GM19324 (cell line): ENCODE data around the gene ABHD17B.

ENCODE experiments used
- ATAC-seq: cut with Tn5 transposase; IDR thresholded peaks from one replicate; pipeline ENCODE4 v1.9.1; 2021; ENCODE audit warnings: mild to moderate bottlenecking, moderate library complexity; ENCODE audit not compliant: unreplicated experiment, low FRiP score

Gene ABHD17B

GRCh38 chr9:71824257-71824656 is 86.7 kb downstream of the ABHD17B start:
- ATAC-seq, result no peak

GRCh38 chr9:71822935-71823334 is 88.1 kb downstream of the ABHD17B start:
- no peak for ATAC-seq

DNA sequence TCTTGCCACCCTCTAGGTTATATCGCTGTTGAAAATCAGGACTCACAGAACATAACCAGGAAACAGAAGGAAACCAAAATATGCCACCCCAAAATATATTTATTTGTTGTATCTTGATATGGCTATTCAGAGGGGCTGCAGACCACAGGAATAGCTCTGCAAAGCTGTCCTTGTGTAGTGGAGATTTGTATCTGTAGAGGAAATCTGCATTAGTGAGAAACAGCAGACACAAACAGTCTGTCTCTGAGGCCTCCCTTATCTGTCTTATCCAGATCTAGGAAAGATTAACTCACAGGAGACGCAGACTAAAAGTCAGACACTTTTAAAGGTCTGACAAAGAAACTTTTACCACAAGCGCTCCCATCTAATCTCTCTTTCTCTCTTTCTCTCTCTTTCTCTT is 88.5 kb downstream of the ABHD17B start:
- ATAC-seq, result no peak

- no peak for ATAC-seq
These were observed 89.6 kb downstream of the ABHD17B start for GRCh38 chr9:71821405-71821804.

DNA sequence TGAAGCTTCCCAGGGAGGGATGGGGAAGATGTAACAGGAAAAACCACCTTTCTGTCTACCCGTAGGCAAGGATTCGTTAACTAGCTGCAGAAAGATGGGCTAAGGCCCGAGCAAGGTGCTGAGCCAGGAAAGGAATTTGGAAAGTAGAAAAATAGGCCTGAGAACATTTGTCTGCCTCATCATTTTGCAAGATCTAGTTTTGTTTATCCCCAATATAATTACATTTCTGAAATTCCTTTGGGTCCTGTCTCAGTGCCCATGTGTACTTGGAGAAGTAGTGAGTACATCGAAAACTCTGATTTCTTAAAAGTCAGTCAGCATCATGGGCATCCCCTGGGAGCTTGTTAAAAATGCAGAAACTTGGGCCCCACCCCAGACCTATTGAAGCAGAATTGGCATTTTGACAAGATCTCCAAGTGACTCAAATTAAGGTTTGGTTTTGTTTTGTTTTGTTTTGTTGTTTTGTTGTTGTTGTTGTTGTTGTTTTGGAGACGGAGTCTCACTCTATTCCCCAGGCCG is 90.5 kb downstream of the ABHD17B start:
- no peak for ATAC-seq

- no peak for ATAC-seq
These were observed 91.8 kb downstream of the ABHD17B start for GRCh38 chr9:71819115-71819739.

DNA sequence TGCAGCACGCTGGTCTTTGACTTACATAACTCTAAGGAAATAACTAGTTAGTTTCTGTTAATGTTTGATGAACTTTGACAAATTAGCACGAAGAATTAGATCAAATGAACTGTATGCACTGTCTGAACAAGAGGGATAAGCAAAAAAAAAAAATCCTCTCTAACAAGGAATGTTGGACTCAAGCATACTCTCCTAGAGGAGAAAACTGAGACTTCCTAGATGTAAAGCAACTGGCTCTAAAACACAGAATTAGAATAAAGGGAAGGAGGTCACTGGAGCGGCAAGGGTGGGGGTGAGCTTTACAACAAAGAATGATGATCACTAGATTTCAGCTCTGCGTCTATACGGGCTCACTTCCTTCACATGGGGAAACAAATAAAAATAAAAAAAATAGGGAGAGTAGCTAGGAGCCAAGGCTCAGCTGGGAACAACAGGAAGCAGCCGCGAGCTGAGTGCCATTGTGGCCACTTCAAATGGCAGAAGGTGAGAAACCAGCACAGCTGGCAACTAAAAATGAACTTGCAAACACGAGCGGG is 94.0 kb downstream of the ABHD17B start:
- ATAC-seq, result no peak
